Measurements from ENCODE around the gene FLG2. TPM values are rescaled to one million over a fixed set of nuclear protein-coding genes. Genes with fewer than 3 reads are reported as not detected.

FLG2 gene
- total and polyA plus RNA-seq, 3 experiments from 2014 or later = not detected

- no peak overlapping the region for H3K4me3 Mint-ChIP-seq
- H3K4me3 ChIP-seq (ENCODE audit: low read length) = no peak overlapping the region
- CTCF ChIA-PET = no interaction called here
- no peaks in the 10 kb centered on the region for H3K4me1 Mint-ChIP-seq
- peaks cover 5 to 15% of the 10 kb centered on the region in 2 donors for H3K27me3 Mint-ChIP-seq
- no peaks in the 10 kb centered on the region for H3K36me3 ChIP-seq (ENCODE audit: insufficient read depth, low read length)
- POLR2A ChIA-PET = no interaction called here
- H3K27ac ChIP-seq (ENCODE audit: low read depth, low read length) = no peak overlapping the region
- H3K36me3 Mint-ChIP-seq = no peaks in the 10 kb centered on the region
- no peaks in the 10 kb centered on the region for H3K4me1 ChIP-seq (ENCODE audit: insufficient read depth, low read length)
- DNase-seq = no peak
- no peaks in the 10 kb centered on the region for H3K27me3 ChIP-seq (ENCODE audit: insufficient read depth, low read length, poor library complexity, severe bottlenecking)
- peak overlapping the region in 1 of 8 donors; percentile 62 for H3K27ac Mint-ChIP-seq
- H3K9me3 ChIP-seq (ENCODE audit: low read length) = no peaks in the 10 kb centered on the region
- H3K9me3 Mint-ChIP-seq = peaks cover 0 to 2% (median 0%) of the 10 kb centered on the region in 5 donors
Observed at GRCh38 chr1:152380932-152381331, 21.1 kb upstream of the FLG2 start.

GRCh38 chr1:152374451-152374850 is 14.6 kb upstream of the FLG2 start:
- no peaks in the 10 kb centered on the region for H3K36me3 ChIP-seq (ENCODE audit: insufficient read depth, low read length)
- Mint-ChIP-seq H3K36me3 (peaks cover 0 to 2% (median 0%) of the 10 kb centered on the region in 3 donors), H3K4me1 (no peaks in the 10 kb centered on the region), H3K4me3 (no peak overlapping the region), H3K9me3 (peaks cover 2 to 4% (median 2%) of the 10 kb centered on the region in 5 donors), H3K27ac (peak overlapping the region in 1 of 8 donors; percentile 32), H3K27me3 (peaks cover 3 to 7% of the 10 kb centered on the region in 2 donors)
- H3K9me3 ChIP-seq (ENCODE audit: low read length) = no peaks in the 10 kb centered on the region
- ChIA-PET POLR2A (no interaction called here), CTCF (interaction anchor here (0.7 to 1.3 kb wide), 2 partner anchors 66 to 84 kb away, joined by 3 read pairs; no protein-coding TSS in a partner anchor)
- no peak overlapping the region for H3K27ac ChIP-seq (ENCODE audit: low read depth, low read length)
- DNase-seq = no peak
- no peaks in the 10 kb centered on the region for H3K4me1 ChIP-seq (ENCODE audit: insufficient read depth, low read length)
- no peaks in the 10 kb centered on the region for H3K27me3 ChIP-seq (ENCODE audit: insufficient read depth, low read length, poor library complexity, severe bottlenecking)
- no peak overlapping the region for H3K4me3 ChIP-seq (ENCODE audit: low read length)

- POLR2A ChIA-PET = no interaction called here
- Mint-ChIP-seq H3K4me3 (no peak overlapping the region), H3K27ac (no peak overlapping the region), H3K4me1 (no peaks in the 10 kb centered on the region), H3K27me3 (peaks cover 9 to 12% of the 10 kb centered on the region in 2 donors), H3K36me3 (peaks cover 0 to 6% (median 0%) of the 10 kb centered on the region in 3 donors), H3K9me3 (peaks cover 5 to 13% (median 9%) of the 10 kb centered on the region in 5 donors)
- H3K27me3 ChIP-seq (ENCODE audit: insufficient read depth, low read length, poor library complexity, severe bottlenecking) = no peaks in the 10 kb centered on the region
- no peak for DNase-seq
- H3K9me3 ChIP-seq (ENCODE audit: low read length) = no peaks in the 10 kb centered on the region
- CTCF ChIA-PET = no interaction called here
- H3K27ac ChIP-seq (ENCODE audit: low read depth, low read length) = no peak overlapping the region
- no peaks in the 10 kb centered on the region for H3K36me3 ChIP-seq (ENCODE audit: insufficient read depth, low read length)
- no peaks in the 10 kb centered on the region for H3K4me1 ChIP-seq (ENCODE audit: insufficient read depth, low read length)
- no peak overlapping the region for H3K4me3 ChIP-seq (ENCODE audit: low read length)
Observed at GRCh38 chr1:152372672-152373071, 12.9 kb upstream of the FLG2 start.

GRCh38 chr1:152367436-152367835 is 7.6 kb upstream of the FLG2 start:
- H3K9me3 ChIP-seq (ENCODE audit: low read length) = no peaks in the 10 kb centered on the region
- DNase-seq = no peak
- no peaks in the 10 kb centered on the region for H3K4me1 ChIP-seq (ENCODE audit: insufficient read depth, low read length)
- POLR2A ChIA-PET = no interaction called here
- CTCF ChIA-PET = no interaction called here
- H3K4me1 Mint-ChIP-seq = no peaks in the 10 kb centered on the region
- H3K27me3 Mint-ChIP-seq = peaks cover 15 to 25% of the 10 kb centered on the region in 2 donors
- H3K27ac Mint-ChIP-seq = no peak overlapping the region
- H3K36me3 ChIP-seq (ENCODE audit: insufficient read depth, low read length) = no peaks in the 10 kb centered on the region
- peaks cover 0 to 6% (median 0%) of the 10 kb centered on the region in 3 donors for H3K36me3 Mint-ChIP-seq
- peaks cover 5 to 13% (median 9%) of the 10 kb centered on the region in 5 donors for H3K9me3 Mint-ChIP-seq
- peaks cover 4% of the 10 kb centered on the region for H3K27me3 ChIP-seq (ENCODE audit: insufficient read depth, low read length, poor library complexity, severe bottlenecking)
- no peak overlapping the region for H3K4me3 ChIP-seq (ENCODE audit: low read length)
- no peak overlapping the region for H3K4me3 Mint-ChIP-seq
- H3K27ac ChIP-seq (ENCODE audit: low read depth, low read length) = no peak overlapping the region

- ChIA-PET CTCF (interaction anchor here (1.7 kb wide), 1 partner anchor 9 kb away, joined by 9 read pairs; no protein-coding TSS in a partner anchor), POLR2A (no interaction called here)
- H3K36me3 Mint-ChIP-seq = peaks cover 0 to 14% (median 4%) of the 10 kb centered on the region in 3 donors
- no peak overlapping the region for H3K4me3 Mint-ChIP-seq
- DNase-seq = no peak
- no peaks in the 10 kb centered on the region for H3K36me3 ChIP-seq (ENCODE audit: insufficient read depth, low read length)
- no peaks in the 10 kb centered on the region for H3K27me3 ChIP-seq (ENCODE audit: insufficient read depth, low read length, poor library complexity, severe bottlenecking)
- no peak overlapping the region for H3K27ac Mint-ChIP-seq
- H3K4me3 ChIP-seq (ENCODE audit: low read length) = no peak overlapping the region
- no peaks in the 10 kb centered on the region for H3K4me1 Mint-ChIP-seq
- H3K9me3 Mint-ChIP-seq = peaks cover 0 to 7% (median 3%) of the 10 kb centered on the region in 5 donors
- no peaks in the 10 kb centered on the region for H3K9me3 ChIP-seq (ENCODE audit: low read length)
- peaks cover 20% of the 10 kb centered on the region in 2 donors for H3K27me3 Mint-ChIP-seq
- no peak overlapping the region for H3K27ac ChIP-seq (ENCODE audit: low read depth, low read length)
- no peaks in the 10 kb centered on the region for H3K4me1 ChIP-seq (ENCODE audit: insufficient read depth, low read length)
Observed at GRCh38 chr1:152356736-152357135, 3.1 kb downstream of the FLG2 start.

GRCh38 chr1:152349611-152350010 is 10.2 kb downstream of the FLG2 start:
- ChIA-PET POLR2A (no interaction called here), CTCF (no interaction called here)
- no peak overlapping the region for H3K27ac ChIP-seq (ENCODE audit: low read depth, low read length)
- Mint-ChIP-seq H3K4me1 (no peaks in the 10 kb centered on the region), H3K27me3 (peaks cover 9 to 16% of the 10 kb centered on the region in 2 donors), H3K36me3 (peaks cover 0 to 2% (median 0%) of the 10 kb centered on the region in 3 donors), H3K27ac (no peak overlapping the region), H3K9me3 (peaks cover 0 to 5% (median 3%) of the 10 kb centered on the region in 5 donors), H3K4me3 (no peak overlapping the region)
- no peaks in the 10 kb centered on the region for H3K4me1 ChIP-seq (ENCODE audit: insufficient read depth, low read length)
- H3K27me3 ChIP-seq (ENCODE audit: insufficient read depth, low read length, poor library complexity, severe bottlenecking) = no peaks in the 10 kb centered on the region
- H3K36me3 ChIP-seq (ENCODE audit: insufficient read depth, low read length) = no peaks in the 10 kb centered on the region
- H3K4me3 ChIP-seq (ENCODE audit: low read length) = no peak overlapping the region
- no peak for DNase-seq
- H3K9me3 ChIP-seq (ENCODE audit: low read length) = no peaks in the 10 kb centered on the region

- no peaks in the 10 kb centered on the region for H3K9me3 ChIP-seq (ENCODE audit: low read length)
- POLR2A ChIA-PET = no interaction called here
- no peaks in the 10 kb centered on the region for H3K36me3 ChIP-seq (ENCODE audit: insufficient read depth, low read length)
- Mint-ChIP-seq H3K4me1 (no peaks in the 10 kb centered on the region), H3K9me3 (peaks cover 0 to 5% (median 0%) of the 10 kb centered on the region in 5 donors), H3K27ac (no peak overlapping the region), H3K4me3 (no peak overlapping the region), H3K27me3 (peaks cover 9 to 19% of the 10 kb centered on the region in 2 donors), H3K36me3 (peaks cover 0 to 2% (median 0%) of the 10 kb centered on the region in 3 donors)
- H3K27ac ChIP-seq (ENCODE audit: low read depth, low read length) = no peak overlapping the region
- H3K4me1 ChIP-seq (ENCODE audit: insufficient read depth, low read length) = no peaks in the 10 kb centered on the region
- no peak for DNase-seq
- no peaks in the 10 kb centered on the region for H3K27me3 ChIP-seq (ENCODE audit: insufficient read depth, low read length, poor library complexity, severe bottlenecking)
- no peak overlapping the region for H3K4me3 ChIP-seq (ENCODE audit: low read length)
- CTCF ChIA-PET = interaction anchor here (1.1 to 2.3 kb wide), 7 partner anchors 9 to 295 kb away, joined by 3 to 15 read pairs (median 4); partner anchors contain the start of gene FLG2
Observed at GRCh38 chr1:152348447-152348846, 11.4 kb downstream of the FLG2 start.

GRCh38 chr1:152347116-152347728 is 12.6 kb downstream of the FLG2 start:
- POLR2A ChIA-PET = no interaction called here
- Histone ChIP-seq H3K4me3 (ENCODE audit: low read length) (no peak overlapping the region), H3K36me3 (ENCODE audit: insufficient read depth, low read length) (no peaks in the 10 kb centered on the region), H3K27me3 (ENCODE audit: insufficient read depth, low read length, poor library complexity, severe bottlenecking) (no peaks in the 10 kb centered on the region), H3K4me1 (ENCODE audit: insufficient read depth, low read length) (no peaks in the 10 kb centered on the region), H3K9me3 (ENCODE audit: low read length) (no peaks in the 10 kb centered on the region), H3K27ac (ENCODE audit: low read depth, low read length) (no peak overlapping the region)
- H3K9me3 Mint-ChIP-seq = no peaks in the 10 kb centered on the region
- CTCF ChIA-PET = interaction anchor here (0.6 to 2.3 kb wide), 10 partner anchors 10 to 158 kb away, joined by 3 to 15 read pairs (median 4); no protein-coding TSS in a partner anchor
- H3K27ac Mint-ChIP-seq = no peak overlapping the region
- no peaks in the 10 kb centered on the region for H3K4me1 Mint-ChIP-seq
- DNase-seq = peak in 4 of 5 donors; percentile 16 to 54 (median 32)
- H3K4me3 Mint-ChIP-seq = no peak overlapping the region
- no peaks in the 10 kb centered on the region for H3K36me3 Mint-ChIP-seq
- H3K27me3 Mint-ChIP-seq = peaks cover 3 to 17% of the 10 kb centered on the region in 2 donors

Measured in CD8-positive, alpha-beta memory T cell (primary cell).